SKM-1 (cell line): Measurements from ENCODE around the gene WASF2.
A peak's percentile ranks its signal among the peaks of the same experiment; 100 is the strongest.
"Not testable (repeated sequence)": the region's sequence is repeated elsewhere in the genome, so short reads cannot be mapped to it uniquely, and the experiment has no call there.

Experiments used
- DNase-seq: peaks from one replicate; lab custom pipeline; 2025; ENCODE audit not compliant: unreplicated experiment; lab: John Stamatoyannopoulos, UW

The WASF2 gene

GRCh38 chr1:27489973-27490741, at the start of gene WASF2:
Gene WASF2 (minus strand): TSS chr1:27490167. CDS start chr1:27428890, 61,277 bp downstream.
- peak; percentile 94 for DNase-seq

- DNase-seq, result no peak
Observed at GRCh38 chr1:27538793-27539192, 48.8 kb upstream of the WASF2 start.

GRCh38 chr1:27538305-27538676, 48.3 kb upstream of the WASF2 start:
- DNase-seq, result not testable (repeated sequence)

GRCh38 chr1:27536767-27537166, 46.8 kb upstream of the WASF2 start:
- DNase-seq, result no peak

GRCh38 chr1:27536010-27536757, 46.2 kb upstream of the WASF2 start:
- DNase-seq, result no peak

- DNase-seq, result no peak
Observed at GRCh38 chr1:27535386-27535785, 45.4 kb upstream of the WASF2 start.

- no peak for DNase-seq
Observed at GRCh38 chr1:27531959-27532685, 42.2 kb upstream of the WASF2 start.

GRCh38 chr1:27530192-27530591, 40.2 kb upstream of the WASF2 start:
- no peak for DNase-seq

- DNase-seq, result no peak
Observed at GRCh38 chr1:27529704-27530018, 39.7 kb upstream of the WASF2 start.

- DNase-seq, result no peak
Observed at GRCh38 chr1:27528818-27529703, 39.1 kb upstream of the WASF2 start.

- DNase-seq, result no peak
Observed at GRCh38 chr1:27527890-27528817, 38.2 kb upstream of the WASF2 start.

- no peak for DNase-seq
Observed at GRCh38 chr1:27527223-27527889, 37.4 kb upstream of the WASF2 start.

GRCh38 chr1:27526569-27527222, 36.7 kb upstream of the WASF2 start:
- DNase-seq, result no peak

- peak; percentile 90 for DNase-seq
Observed at GRCh38 chr1:27525296-27526272, 35.6 kb upstream of the WASF2 start.

- no peak for DNase-seq
Observed at GRCh38 chr1:27523337-27524020, 33.5 kb upstream of the WASF2 start.

- DNase-seq, result no peak
Observed at GRCh38 chr1:27522432-27523336, 32.7 kb upstream of the WASF2 start.
